Endothelial cell of umbilical vein (primary cell): ENCODE measurements around the gene ATP6V1A. TPM values are rescaled to one million over a fixed set of nuclear protein-coding genes. Genes with fewer than 3 reads are reported as not detected.

Experiments
- BruUV-seq: library from RNA; stranded (reverse); fragments of 400-500 nt; replicated peaks from 2 replicates; lab custom pipeline; 2021; lab: Mats Ljungman, UMichigan
- CTCF ChIA-PET: fragments of 300-600, 350-600 bp; sonication (Branson Sonifier 250); formaldehyde crosslinking; loops from one replicate; lab custom pipeline; 2021; ENCODE audit warnings: antibody characterized with exemption, inconsistent platforms; lab: Charles Lee
- POLR2A ChIA-PET: fragments of 300-600, 350-600 bp; sonication (Branson Sonifier 250); formaldehyde crosslinking; loops from one replicate; lab custom pipeline; 2021; ENCODE audit warnings: antibody characterized with exemption, inconsistent platforms; lab: Charles Lee
- DNase-seq: peaks from one replicate; pipeline ENCODE4 v3.0.0-alpha.2; 2011; ENCODE audit warnings: low read depth, low spot score
- FAIRE-seq: peaks from 2 replicates; lab custom pipeline; 2011; peaks lifted over from hg19 to GRCh38; lab: Jason Lieb, UNC
- H2AFZ ChIP-seq: 2 replicates; pipeline ENCODE4 v1.6.0; 2012; ENCODE audit warnings: low read depth, low read length, control low read depth, inconsistent platforms
- H3K27ac ChIP-seq: 2 replicates; pipeline ENCODE4 v1.5.1; 2011; ENCODE audit warnings: low read depth, mild to moderate bottlenecking, control low read depth, low read length, moderate library complexity; ENCODE audit not compliant: insufficient read depth
- H3K27me3 ChIP-seq, 2 experiments: 2 replicates each; pipeline versions ENCODE4 v1.6.0 to v1.6.1; 2011; ENCODE audit warnings: low read length in 2 of 2, mixed read lengths in 1 of 2; ENCODE audit not compliant: control insufficient read depth in 2 of 2, insufficient read depth in 2 of 2
- H3K36me3 ChIP-seq, 2 experiments: 2 replicates in 1 of 2; 3 replicates in 1 of 2; pipeline ENCODE4 v1.5.1; 2011; ENCODE audit warnings: low read length in 2 of 2, mild to moderate bottlenecking in 1 of 2, moderate library complexity in 1 of 2; ENCODE audit not compliant: control insufficient read depth in 2 of 2, insufficient read depth in 2 of 2; ENCODE audit errors: extremely low read depth in 1 of 2
- H3K4me1 ChIP-seq: 3 replicates; pipeline ENCODE4 v1.5.1; 2011; ENCODE audit warnings: mild to moderate bottlenecking, low read length; ENCODE audit not compliant: control insufficient read depth, insufficient read depth; ENCODE audit errors: extremely low read depth
- H3K4me2 ChIP-seq: 2 replicates; pipeline ENCODE4 v1.6.1; 2011; ENCODE audit warnings: low read length, control low read depth, mixed read lengths; ENCODE audit not compliant: insufficient read depth
- H3K4me3 ChIP-seq, 3 experiments: fragments of 200-600 bp in 1 of 3; sonication (generic), shearing (Covaris generic) in 1 of 3; replicated peaks in 1 of 3; 2 replicates each; pipeline ENCODE4 v1.5.1; 2011 to 2016; ENCODE audit warnings: control low read depth in 3 of 3, low read length in 3 of 3, mild to moderate bottlenecking in 2 of 3, inconsistent platforms in 1 of 3, low read depth in 1 of 3, moderate library complexity in 1 of 3; ENCODE audit not compliant: insufficient read depth in 1 of 3
- H3K79me2 ChIP-seq: 2 replicates; pipeline ENCODE4 v1.6.0; 2012; ENCODE audit warnings: low read length, inconsistent platforms; ENCODE audit not compliant: control insufficient read depth, insufficient read depth
- H3K9ac ChIP-seq: replicated peaks from 2 replicates; pipeline ENCODE3; 2011; ENCODE audit warnings: low read length, control low read depth; ENCODE audit not compliant: insufficient read depth; ENCODE audit errors: extremely low read depth
- H3K9me1 ChIP-seq: replicated peaks from 3 replicates; pipeline ENCODE4 v1.6.0; 2011; ENCODE audit warnings: mild to moderate bottlenecking, low read length; ENCODE audit not compliant: control insufficient read depth, insufficient read depth; ENCODE audit errors: extremely low read depth
- H3K9me3 ChIP-seq: replicated peaks from 2 replicates; pipeline ENCODE4 v1.5.1; 2012; ENCODE audit warnings: low read length, inconsistent platforms; ENCODE audit not compliant: control insufficient read depth, insufficient read depth
- H4K20me1 ChIP-seq: replicated peaks from 2 replicates; pipeline ENCODE3; 2011; ENCODE audit warnings: mild to moderate bottlenecking, low read length; ENCODE audit not compliant: control insufficient read depth, insufficient read depth; ENCODE audit errors: extremely low read depth
- EZH2 ChIP-seq: IDR thresholded peaks from 2 replicates; pipeline ENCODE4 v1.6.1; 2012; ENCODE audit warnings: borderline replicate concordance, low read depth, mild to moderate bottlenecking, moderate library complexity, low read length, inconsistent platforms; ENCODE audit not compliant: severe bottlenecking
- FOS ChIP-seq: IDR thresholded peaks from 2 replicates; pipeline ENCODE4 v1.6.1; 2011; ENCODE audit warnings: mild to moderate bottlenecking, low read length, moderate library complexity, borderline replicate concordance; ENCODE audit not compliant: insufficient read depth
- GATA2 ChIP-seq: IDR thresholded peaks from 2 replicates; pipeline ENCODE4 v1.7.0; 2011; ENCODE audit warnings: low read depth, mild to moderate bottlenecking, moderate library complexity, mixed read lengths, low read length; ENCODE audit not compliant: insufficient read length, insufficient read depth
- JUN ChIP-seq: IDR thresholded peaks from 2 replicates; pipeline ENCODE4 v1.6.1; 2011; ENCODE audit warnings: borderline replicate concordance, low read depth; ENCODE audit not compliant: insufficient read length, insufficient read depth
- MYC ChIP-seq: IDR thresholded peaks from one replicate; pipeline ENCODE4 v1.6.1; 2011; ENCODE audit warnings: mild to moderate bottlenecking, low read depth, low read length
- POLR2A ChIP-seq: IDR thresholded peaks from 2 replicates; pipeline ENCODE4 v1.6.1; 2012; ENCODE audit warnings: low read depth, mild to moderate bottlenecking, control low read depth, low read length
- POLR2AphosphoS5 ChIP-seq: IDR thresholded peaks from 2 replicates; pipeline ENCODE4 v1.6.1; 2012; ENCODE audit warnings: low read depth, mild to moderate bottlenecking, control low read depth, low read length, moderate library complexity; ENCODE audit not compliant: insufficient read depth
- dilution Hi-C: fragments of 300-500 bp; cut with MboI; formaldehyde crosslinking; loops from one replicate; pipeline ENCODE4 v1.15.0; 2019; ENCODE audit warnings: low sequenced_read_pairs; ENCODE audit not compliant: extremely low pct_ligation_motif_present
- intact Hi-C: fragments of 100-400 bp; cut with micrococcal nuclease; formaldehyde crosslinking; loops from one replicate; pipeline ENCODE4 v1.10.0; 2022
- polyA plus RNA-seq, 4 experiments: library from polyadenylated mRNA; depleted of rRNA in 3 of 4; stranded (reverse) in 3 of 4; unstranded in 1 of 4; fragments of >200 nt; gene quantifications; 2 replicates each; pipeline versions ENCODE4 v1.2.1 to v1.2.3, GENCODE V29; 2011 to 2012; ENCODE audit warnings: missing spikeins in 1 of 4
- total RNA-seq: library from RNA; stranded (reverse); gene quantifications from 2 replicates; pipeline ENCODE4 v1.2.3, GENCODE V29; 2021
- TF ChIP-seq, protein P1 (sequence below): IDR thresholded peaks from 2 replicates; pipeline ENCODE4 v1.6.1; 2011; ENCODE audit not compliant: insufficient read depth, insufficient read length
- TF ChIP-seq, protein P2 (sequence below), 2 donors: IDR thresholded peaks; 1 replicate in 1 of 2; 2 replicates in 1 of 2; pipeline ENCODE4 v1.5.1; 2011; ENCODE audit warnings: low read length in 2 of 2, mild to moderate bottlenecking in 2 of 2, moderate library complexity in 2 of 2, control low read depth in 1 of 2, inconsistent platforms in 1 of 2, low read depth in 1 of 2; ENCODE audit not compliant: insufficient read depth in 1 of 2; ENCODE audit errors: extremely low read depth in 1 of 2

ATP6V1A gene
- total and polyA plus RNA-seq, 2 donors (not counting 3 experiments of a cell fraction or from before 2014, with no cell fraction given) = 20.9 to 96.9 TPM

DNA sequence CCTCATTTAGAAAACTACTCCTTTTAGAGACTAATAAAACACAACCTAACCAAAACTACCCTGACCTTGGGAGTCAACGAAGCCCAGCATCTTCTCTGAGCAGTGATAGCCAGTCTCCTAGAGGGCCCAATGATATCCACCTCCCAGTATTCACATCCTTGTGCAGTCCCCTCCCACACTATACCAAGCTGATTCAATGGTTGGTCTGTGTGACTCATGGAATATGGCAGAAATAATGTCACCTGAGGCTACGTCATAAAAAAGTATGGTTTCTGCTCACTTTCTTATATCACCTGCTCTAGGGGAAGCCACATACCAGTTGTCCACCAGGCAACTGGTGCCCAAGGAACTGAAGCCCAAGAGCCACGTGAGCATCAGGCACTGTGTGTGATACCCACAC is 29.0 kb upstream of the ATP6V1A start:
- H4K20me1 ChIP-seq = peaks cover 2% of the 10 kb centered on the region
- no peaks in the 10 kb centered on the region for H3K4me1 ChIP-seq
- POLR2A ChIA-PET = no interaction called here
- H3K27ac ChIP-seq = no peak overlapping the region
- H3K4me2 ChIP-seq = no peak overlapping the region
- no peak overlapping the region for H2AFZ ChIP-seq
- no peaks in the 10 kb centered on the region for H3K27me3 ChIP-seq
- dilution Hi-C loops (no loop called here), intact Hi-C loops (no loop called here)
- no peaks in the 10 kb centered on the region for H3K79me2 ChIP-seq
- no peak overlapping the region for H3K4me3 ChIP-seq
- H3K9ac ChIP-seq = no peak overlapping the region
- H3K9me1 ChIP-seq = no peaks in the 10 kb centered on the region
- H3K9me3 ChIP-seq = no peaks in the 10 kb centered on the region
- peaks cover 3 to 21% of the 10 kb centered on the region in 2 experiments for H3K36me3 ChIP-seq
- no peak for DNase-seq
- TF ChIP-seq, protein P1, sequence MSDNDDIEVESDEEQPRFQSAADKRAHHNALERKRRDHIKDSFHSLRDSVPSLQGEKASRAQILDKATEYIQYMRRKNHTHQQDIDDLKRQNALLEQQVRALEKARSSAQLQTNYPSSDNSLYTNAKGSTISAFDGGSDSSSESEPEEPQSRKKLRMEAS = no peak
- TF ChIP-seq GATA2 (no peak), FOS (no peak), MYC (no peak), EZH2 (no peak), POLR2AphosphoS5 (no peak), JUN (no peak), POLR2A (no peak)
- TF ChIP-seq, protein P2, sequence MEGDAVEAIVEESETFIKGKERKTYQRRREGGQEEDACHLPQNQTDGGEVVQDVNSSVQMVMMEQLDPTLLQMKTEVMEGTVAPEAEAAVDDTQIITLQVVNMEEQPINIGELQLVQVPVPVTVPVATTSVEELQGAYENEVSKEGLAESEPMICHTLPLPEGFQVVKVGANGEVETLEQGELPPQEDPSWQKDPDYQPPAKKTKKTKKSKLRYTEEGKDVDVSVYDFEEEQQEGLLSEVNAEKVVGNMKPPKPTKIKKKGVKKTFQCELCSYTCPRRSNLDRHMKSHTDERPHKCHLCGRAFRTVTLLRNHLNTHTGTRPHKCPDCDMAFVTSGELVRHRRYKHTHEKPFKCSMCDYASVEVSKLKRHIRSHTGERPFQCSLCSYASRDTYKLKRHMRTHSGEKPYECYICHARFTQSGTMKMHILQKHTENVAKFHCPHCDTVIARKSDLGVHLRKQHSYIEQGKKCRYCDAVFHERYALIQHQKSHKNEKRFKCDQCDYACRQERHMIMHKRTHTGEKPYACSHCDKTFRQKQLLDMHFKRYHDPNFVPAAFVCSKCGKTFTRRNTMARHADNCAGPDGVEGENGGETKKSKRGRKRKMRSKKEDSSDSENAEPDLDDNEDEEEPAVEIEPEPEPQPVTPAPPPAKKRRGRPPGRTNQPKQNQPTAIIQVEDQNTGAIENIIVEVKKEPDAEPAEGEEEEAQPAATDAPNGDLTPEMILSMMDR (IDR thresholded peaks at IDR 0.05; ENCODE audit: extremely low read depth in 1 of 2, insufficient read depth in 1 of 2, low read depth in 1 of 2, low read length in 2 of 2) = no peak
- CTCF ChIA-PET = no interaction called here
- no TSS peak for BruUV-seq
- FAIRE-seq = no peak
